G401 (cell line): ENCODE measurements around the gene MVB12B. TPM values are rescaled to one million over a fixed set of nuclear protein-coding genes. Genes with fewer than 3 reads are reported as not detected.

Source experiments
- DNase-seq: peaks from one replicate; pipeline ENCODE4 v3.0.0-alpha.2; 2015; ENCODE audit warnings: low spot score
- in situ Hi-C: cut with HindIII; loops from 2 replicates; pipeline ENCODE4 v1.10.0; 2016; ENCODE audit warnings: low sequenced_read_pairs, mixed read lengths
- total RNA-seq: library from RNA; depleted of rRNA; stranded (reverse); fragments of >200 nt; shearing (Covaris generic); gene quantifications from 2 replicates; pipeline ENCODE4 v1.2.3, GENCODE V29; 2014

The MVB12B gene
- total RNA-seq, 1 experiment from 2014 or later: 7.0 TPM

- peak; percentile 80 for DNase-seq
- in situ Hi-C loops: no loop called here
These were observed 24.5 kb upstream of the MVB12B start for GRCh38 chr9:126301985-126302603.

- in situ Hi-C loops: no loop called here
- no peak for DNase-seq
These were observed 23.9 kb upstream of the MVB12B start for GRCh38 chr9:126302730-126303129.

- DNase-seq: no peak
- in situ Hi-C loops: no loop called here
These were observed 23.1 kb upstream of the MVB12B start for GRCh38 chr9:126303488-126303887.

GRCh38 chr9:126304207-126304970, 22.2 kb upstream of the MVB12B start:
- in situ Hi-C loops: no loop called here
- DNase-seq: no peak

- DNase-seq: no peak
- in situ Hi-C loops: no loop called here
These were observed 21.7 kb upstream of the MVB12B start for GRCh38 chr9:126304971-126305320.

GRCh38 chr9:126306071-126306647, 20.5 kb upstream of the MVB12B start:
- no peak for DNase-seq
- in situ Hi-C loops: no loop called here

- in situ Hi-C loops: no loop called here
- DNase-seq: no peak
These were observed 19.1 kb upstream of the MVB12B start for GRCh38 chr9:126307322-126308061.

- DNase-seq: no peak
- in situ Hi-C loops: no loop called here
These were observed 17.0 kb upstream of the MVB12B start for GRCh38 chr9:126309427-126310189.

GRCh38 chr9:126312584-126313551, 13.8 kb upstream of the MVB12B start:
- DNase-seq: no peak
- in situ Hi-C loops: no loop called here

- no peak for DNase-seq
- in situ Hi-C loops: no loop called here
These were observed 10.5 kb upstream of the MVB12B start for GRCh38 chr9:126316085-126316655.

- no peak for DNase-seq
- in situ Hi-C loops: no loop called here
These were observed 9.1 kb upstream of the MVB12B start for GRCh38 chr9:126317513-126317912.

GRCh38 chr9:126318858-126319257, 7.8 kb upstream of the MVB12B start:
- in situ Hi-C loops: no loop called here
- DNase-seq: no peak

GRCh38 chr9:126319671-126320070, 7.0 kb upstream of the MVB12B start:
- no peak for DNase-seq
- in situ Hi-C loops: no loop called here

GRCh38 chr9:126320158-126320922, 6.3 kb upstream of the MVB12B start:
- in situ Hi-C loops: no loop called here
- no peak for DNase-seq

- in situ Hi-C loops: no loop called here
- DNase-seq: no peak
These were observed 4.9 kb upstream of the MVB12B start for GRCh38 chr9:126321742-126322141.

- in situ Hi-C loops: no loop called here
- DNase-seq: no peak
These were observed 808 bp upstream of the MVB12B start for GRCh38 chr9:126325821-126326220.

- in situ Hi-C loops: no loop called here
- DNase-seq: peak; percentile 35
These were observed 531 bp downstream of the MVB12B start for GRCh38 chr9:126327006-126327713.
